ENCODE data around the gene C7orf25. TPM values are rescaled to one million over a fixed set of nuclear protein-coding genes. Genes with fewer than 3 reads are reported as not detected.

Gene C7orf25
- total and polyA plus RNA-seq, 4 donors: 0.88 to 7.4 (median 2.1) TPM

GRCh38 chr7:42913591-42913990 is 1.7 kb upstream of the C7orf25 start:
- Histone ChIP-seq H3K9ac (ENCODE audit: low read depth in 1 of 2, low read length in 2 of 2) (no peak overlapping the region), H3K4me3 (ENCODE audit: low read depth in 1 of 3, low read length in 3 of 3) (no peak overlapping the region), H3K27ac (ENCODE audit: low read depth in 1 of 2, low read length in 2 of 2) (no peak overlapping the region), H3K27me3 (ENCODE audit: control insufficient read depth in 4 of 4, insufficient read depth in 4 of 4, low read length in 3 of 4) (no peaks in the 10 kb centered on the region), H3K36me3 (ENCODE audit: control insufficient read depth in 4 of 4, insufficient read depth in 3 of 4, low read depth in 1 of 4, low read length in 3 of 4) (peaks cover 2 to 27% (median 17%) of the 10 kb centered on the region in 4 donors), H3K9me3 (ENCODE audit: control insufficient read depth in 4 of 4, low read length in 3 of 4) (no peaks in the 10 kb centered on the region), H3K4me1 (ENCODE audit: control insufficient read depth in 4 of 4, insufficient read depth in 4 of 4, low read length in 3 of 4) (peaks cover 2 to 32% (median 28%) of the 10 kb centered on the region in 4 donors)
- no peak for DNase-seq (ENCODE audit: low spot score)
- TF ChIP-seq TAF1 (conservative IDR thresholded peaks at IDR 0.05): no peak
- no peak for TF ChIP-seq YY1 (IDR thresholded peaks at IDR 0.05)
- TF ChIP-seq RAD21 (IDR thresholded peaks at IDR 0.05): no peak
- no peak for TF ChIP-seq GABPA (IDR thresholded peaks at IDR 0.05 in 1 of 2, conservative IDR thresholded peaks at IDR 0.05 in 1 of 2)
- TF ChIP-seq CTCF (IDR thresholded peaks at IDR 0.05; ENCODE audit: low read depth, low read length, missing input control): no peak
- TF ChIP-seq ATF3 (IDR thresholded peaks at IDR 0.05): no peak
- WGBS: 76% methylated on average over 2 of the region's 2 CpGs

GRCh38 chr7:42910306-42910705 is 1.6 kb downstream of the C7orf25 start:
- H3K4me1 ChIP-seq (ENCODE audit: control insufficient read depth in 4 of 4, insufficient read depth in 4 of 4, low read length in 3 of 4): peaks cover 2 to 48% (median 39%) of the 10 kb centered on the region in 4 donors
- DNase-seq (ENCODE audit: low spot score): no peak
- TF ChIP-seq MAX (IDR thresholded peaks at IDR 0.05) (no peak), HNF4A (conservative IDR thresholded peaks at IDR 0.05) (no peak), ZBTB33 (IDR thresholded peaks at IDR 0.05) (no peak), CTCF (IDR thresholded peaks at IDR 0.05; ENCODE audit: low read depth, low read length, missing input control) (no peak), SP1 (IDR thresholded peaks at IDR 0.05) (no peak), JUND (IDR thresholded peaks at IDR 0.05) (no peak), FOXA2 (IDR thresholded peaks at IDR 0.05) (no peak), RAD21 (IDR thresholded peaks at IDR 0.05) (no peak), GABPA (IDR thresholded peaks at IDR 0.05 in 1 of 2, conservative IDR thresholded peaks at IDR 0.05 in 1 of 2) (no peak), NR2F2 (IDR thresholded peaks at IDR 0.05) (no peak), REST (IDR thresholded peaks at IDR 0.05) (no peak), TAF1 (conservative IDR thresholded peaks at IDR 0.05) (no peak), HNF4G (IDR thresholded peaks at IDR 0.05) (no peak), RXRA (IDR thresholded peaks at IDR 0.05) (no peak), ATF3 (IDR thresholded peaks at IDR 0.05) (no peak), EGR1 (IDR thresholded peaks at IDR 0.05; ENCODE audit: low read depth in 2 of 2) (no peak), FOXA1 (IDR thresholded peaks at IDR 0.05) (no peak), YY1 (IDR thresholded peaks at IDR 0.05) (no peak)
- H3K4me3 ChIP-seq (ENCODE audit: low read depth in 1 of 3, low read length in 3 of 3): no peak overlapping the region
- no peak overlapping the region for H3K27ac ChIP-seq (ENCODE audit: low read depth in 1 of 2, low read length in 2 of 2)
- peaks cover 0 to 8% (median under 1%) of the 10 kb centered on the region in 4 donors for H3K36me3 ChIP-seq (ENCODE audit: control insufficient read depth in 4 of 4, insufficient read depth in 3 of 4, low read depth in 1 of 4, low read length in 3 of 4)
- no peaks in the 10 kb centered on the region for H3K27me3 ChIP-seq (ENCODE audit: control insufficient read depth in 4 of 4, insufficient read depth in 4 of 4, low read length in 3 of 4)
- H3K9ac ChIP-seq (ENCODE audit: low read depth in 1 of 2, low read length in 2 of 2): no peak overlapping the region
- 99% methylated on average over 2 of the region's 2 CpGs for WGBS
- no peaks in the 10 kb centered on the region for H3K9me3 ChIP-seq (ENCODE audit: control insufficient read depth in 4 of 4, low read length in 3 of 4)

Measured in liver (tissue), 9 donors.